Transverse colon (tissue), 4 donors: Measurements from ENCODE around the gene MSRB2. TPM values are rescaled to one million over a fixed set of nuclear protein-coding genes. Genes with fewer than 3 reads are reported as not detected.

ENCODE experiments used
- DNase-seq: peaks from one replicate; pipeline ENCODE4 v3.0.0-alpha.2; 2019
- H3K27ac ChIP-seq, 4 donors: fragments of 200-600 bp; sonication (generic); 2 replicates each; pipeline ENCODE4 v1.5.1; 2016 to 2018; ENCODE audit warnings: inconsistent platforms in 4 of 4
- H3K27me3 ChIP-seq: fragments of 200-600 bp; sonication (generic); 2 replicates; pipeline ENCODE4 v1.5.1; 2017; ENCODE audit warnings: inconsistent platforms
- H3K36me3 ChIP-seq, 4 donors: fragments of 200-600 bp; sonication (generic); 2 replicates each; pipeline ENCODE4 v1.5.1; 2017 to 2019; ENCODE audit warnings: inconsistent platforms in 4 of 4
- H3K4me1 ChIP-seq, 4 donors: fragments of 200-600 bp; sonication (generic); 2 replicates each; pipeline ENCODE4 v1.5.1; 2017 to 2020; ENCODE audit warnings: inconsistent platforms in 4 of 4
- H3K4me3 ChIP-seq, 4 donors: fragments of 200-600 bp; sonication (generic); 1 replicate in 1 of 4; 2 replicates in 3 of 4; pipeline versions ENCODE4 v1.5.1 to v1.6.1; 2017 to 2019; ENCODE audit warnings: inconsistent platforms in 4 of 4
- H3K9me3 ChIP-seq, 2 donors: fragments of 200-600 bp; sonication (generic); 2 replicates each; pipeline ENCODE4 v1.5.1; 2017 to 2019; ENCODE audit warnings: inconsistent platforms in 2 of 2
- EP300 ChIP-seq: sonication (generic); formaldehyde crosslinking; IDR thresholded peaks from one replicate; pipeline ENCODE4 v1.6.1; 2017; ENCODE audit warnings: antibody characterized with exemption, low read depth
- POLR2A ChIP-seq: fragments of 450-650 bp; IDR thresholded peaks from one replicate; pipeline ENCODE4 v1.6.1; 2016; ENCODE audit warnings: antibody characterized with exemption, mild to moderate bottlenecking, moderate library complexity
- POLR2AphosphoS5 ChIP-seq, 3 donors: sonication (generic); formaldehyde crosslinking; IDR thresholded peaks; one replicate each; pipeline ENCODE4 v1.6.1; 2016; ENCODE audit warnings: antibody characterized with exemption in 3 of 3
- WGBS, 2 donors: methylation state at CpG; one replicate each; pipeline ENCODE4 v1.1.5; 2018; ENCODE audit warnings: low coverage in 1 of 2; 5-methylcytosine and 5-hydroxymethylcytosine counted together
- in situ Hi-C, 4 donors: fragments of 200-750 bp; cut with MboI; loops; one replicate each; pipeline versions ENCODE4 v1.15.0 to v1.15.1; 2017; ENCODE audit warnings: low sequenced_read_pairs in 3 of 4, low pct_ligation_motif_present in 1 of 4, low pct_unique_long_range_greater_than_20kb in 1 of 4
- intact Hi-C: fragments of 100-400 bp; cut with DNase I; formaldehyde crosslinking; loops from one replicate; pipeline ENCODE4 v1.15.1; 2023; ENCODE audit warnings: low total_unique reads
- total RNA-seq, 4 donors: library from RNA; depleted of rRNA; stranded (reverse); fragments of >200 nt; gene quantifications; one replicate each; pipeline ENCODE4 v1.1.0, GENCODE V29; 2016
- TF ChIP-seq, protein P1 (sequence below), 5 experiments: fragments of 200-600 bp in 3 of 5; fragments of 450-650 bp in 2 of 5; sonication (generic) in 3 of 5; IDR thresholded peaks; 1 replicate in 2 of 5; 2 replicates in 3 of 5; pipeline ENCODE4 v1.5.1; 2016 to 2017; ENCODE audit warnings: antibody characterized with exemption in 5 of 5, inconsistent platforms in 3 of 5, mild to moderate bottlenecking in 2 of 5, moderate library complexity in 1 of 5

MSRB2 gene
- total RNA-seq, 4 donors from 2014 or later, result 7.5 to 29.1 (median 19.2) TPM

GRCh38 chr10:23150091-23150490 lies 54.7 kb downstream of the MSRB2 start:
- in situ Hi-C loops, result loop anchor here in 2 of 4 donors (25.0 kb wide), 2 partner anchors 387 to 1412 kb away; no protein-coding TSS in a partner anchor

GRCh38 chr10:23150610-23151009 lies 55.2 kb downstream of the MSRB2 start:
- no peaks in the 10 kb centered on the region for H3K27me3 ChIP-seq
- no peak overlapping the region for H3K4me3 ChIP-seq
- 74 to 87% methylated on average over 3 to 12 of the region's 12 CpGs for whole genome bisulfite sequencing, 2 donors
- no peak for DNase-seq
- H3K27ac ChIP-seq, result no peak overlapping the region
- TF ChIP-seq POLR2A (no peak), POLR2AphosphoS5 (IDR thresholded peaks at IDR 0.05) (no peak)
- TF ChIP-seq, protein P1, sequence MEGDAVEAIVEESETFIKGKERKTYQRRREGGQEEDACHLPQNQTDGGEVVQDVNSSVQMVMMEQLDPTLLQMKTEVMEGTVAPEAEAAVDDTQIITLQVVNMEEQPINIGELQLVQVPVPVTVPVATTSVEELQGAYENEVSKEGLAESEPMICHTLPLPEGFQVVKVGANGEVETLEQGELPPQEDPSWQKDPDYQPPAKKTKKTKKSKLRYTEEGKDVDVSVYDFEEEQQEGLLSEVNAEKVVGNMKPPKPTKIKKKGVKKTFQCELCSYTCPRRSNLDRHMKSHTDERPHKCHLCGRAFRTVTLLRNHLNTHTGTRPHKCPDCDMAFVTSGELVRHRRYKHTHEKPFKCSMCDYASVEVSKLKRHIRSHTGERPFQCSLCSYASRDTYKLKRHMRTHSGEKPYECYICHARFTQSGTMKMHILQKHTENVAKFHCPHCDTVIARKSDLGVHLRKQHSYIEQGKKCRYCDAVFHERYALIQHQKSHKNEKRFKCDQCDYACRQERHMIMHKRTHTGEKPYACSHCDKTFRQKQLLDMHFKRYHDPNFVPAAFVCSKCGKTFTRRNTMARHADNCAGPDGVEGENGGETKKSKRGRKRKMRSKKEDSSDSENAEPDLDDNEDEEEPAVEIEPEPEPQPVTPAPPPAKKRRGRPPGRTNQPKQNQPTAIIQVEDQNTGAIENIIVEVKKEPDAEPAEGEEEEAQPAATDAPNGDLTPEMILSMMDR (IDR thresholded peaks at IDR 0.05), result no peak
- in situ Hi-C loops (loop anchor here in 2 of 4 donors (25.0 kb wide), 2 partner anchors 387 to 1412 kb away; no protein-coding TSS in a partner anchor), intact Hi-C loops (no loop called here)
- no peaks in the 10 kb centered on the region for H3K9me3 ChIP-seq
- H3K4me1 ChIP-seq, result no peaks in the 10 kb centered on the region
- H3K36me3 ChIP-seq, result no peaks in the 10 kb centered on the region

More at GRCh38 chr10:23150091-23150490, 54.7 kb downstream of the MSRB2 start:
- TF ChIP-seq EP300 (no peak), POLR2AphosphoS5 (IDR thresholded peaks at IDR 0.05) (no peak), POLR2A (no peak)
- TF ChIP-seq, protein P1 (IDR thresholded peaks at IDR 0.05), result no peak
- DNase-seq, result no peak
- intact Hi-C loops, result no loop called here
- 85% methylated on average over 4 of the region's 4 CpGs; no CpG with 5 or more reads in 1 of the 2 donors for WGBS, 2 donors
- Histone ChIP-seq H3K36me3 (no peaks in the 10 kb centered on the region), H3K9me3 (no peaks in the 10 kb centered on the region), H3K4me1 (no peaks in the 10 kb centered on the region), H3K4me3 (no peak overlapping the region), H3K27me3 (no peaks in the 10 kb centered on the region), H3K27ac (no peak overlapping the region)

GRCh38 chr10:23151071-23151470 lies 55.7 kb downstream of the MSRB2 start:
- Histone ChIP-seq H3K4me1 (no peaks in the 10 kb centered on the region), H3K4me3 (no peak overlapping the region), H3K36me3 (no peaks in the 10 kb centered on the region), H3K27ac (no peak overlapping the region), H3K27me3 (no peaks in the 10 kb centered on the region), H3K9me3 (no peaks in the 10 kb centered on the region)
- in situ Hi-C loops, result loop anchor here in 2 of 4 donors (25.0 kb wide), 2 partner anchors 386 to 1411 kb away; no protein-coding TSS in a partner anchor
- WGBS, 2 donors, result 20 to 64% methylated on average over 1 to 7 of the region's 7 CpGs
- intact Hi-C loops, result no loop called here
- DNase-seq, result no peak
- TF ChIP-seq POLR2A, result no peak
- no peak for TF ChIP-seq POLR2AphosphoS5 (IDR thresholded peaks at IDR 0.05)
- no peak for TF ChIP-seq EP300
- TF ChIP-seq, protein P1 (IDR thresholded peaks at IDR 0.05), result no peak

- WGBS, 2 donors, result 68 to 69% methylated on average over 5 to 7 of the region's 7 CpGs
- TF ChIP-seq POLR2A (no peak), POLR2AphosphoS5 (IDR thresholded peaks at IDR 0.05) (no peak), EP300 (no peak)
- TF ChIP-seq, protein P1 (IDR thresholded peaks at IDR 0.05), result no peak
- peaks cover 0 to 4% (median 0%) of the 10 kb centered on the region in 4 donors for H3K4me1 ChIP-seq
- no peaks in the 10 kb centered on the region for H3K9me3 ChIP-seq
- peaks cover 10% of the 10 kb centered on the region for H3K27me3 ChIP-seq
- in situ Hi-C loops, result loop anchor here in 2 of 4 donors (25.0 kb wide), 2 partner anchors 382 to 1407 kb away; no protein-coding TSS in a partner anchor
- H3K27ac ChIP-seq, result no peak overlapping the region
- no peaks in the 10 kb centered on the region for H3K36me3 ChIP-seq
- intact Hi-C loops, result no loop called here
- DNase-seq, result no peak
- no peak overlapping the region for H3K4me3 ChIP-seq
Measured at GRCh38 chr10:23155169-23155568, 59.8 kb downstream of the MSRB2 start.
